ENCODE results near the gene PRCD.
"Not testable (repeated sequence)": the region's sequence is repeated elsewhere in the genome, so short reads cannot be mapped to it uniquely, and the experiment has no call there.

Gene PRCD

DNA sequence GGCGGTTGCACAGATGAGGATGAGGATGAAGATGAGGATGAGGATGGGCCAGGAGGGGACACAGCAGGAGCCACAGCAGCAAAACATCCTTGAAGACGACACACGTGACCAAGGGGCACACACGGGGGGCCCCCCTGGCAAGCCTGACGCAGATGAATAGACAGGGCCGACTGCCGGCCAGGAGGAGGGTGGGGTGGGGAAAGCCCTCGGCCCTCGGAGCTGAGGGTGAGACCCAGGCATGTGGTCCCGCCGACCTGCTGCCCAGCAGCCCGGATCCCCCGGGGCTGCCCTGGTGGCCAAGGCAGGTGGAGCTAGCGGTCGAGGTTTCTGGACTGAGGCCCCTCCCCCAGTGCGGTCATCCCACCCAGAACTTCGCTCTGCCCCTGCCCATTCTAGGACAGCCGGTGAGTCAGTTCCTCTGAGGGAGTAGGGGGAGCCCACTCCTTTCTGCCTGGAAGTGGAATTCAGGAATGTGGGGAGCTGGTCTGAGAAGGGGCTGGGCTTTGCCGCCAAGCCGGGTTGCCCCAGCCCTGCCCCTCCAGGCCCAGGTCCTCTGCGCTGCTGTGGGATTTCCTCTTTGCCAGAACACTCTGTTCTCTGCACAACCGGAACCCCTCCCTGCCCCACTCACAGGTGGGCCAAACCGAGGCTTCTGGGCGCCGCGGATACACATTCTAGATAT is 12.3 kb upstream of the PRCD start:
- no peak for DNase-seq (ENCODE audit: low spot score)

DNA sequence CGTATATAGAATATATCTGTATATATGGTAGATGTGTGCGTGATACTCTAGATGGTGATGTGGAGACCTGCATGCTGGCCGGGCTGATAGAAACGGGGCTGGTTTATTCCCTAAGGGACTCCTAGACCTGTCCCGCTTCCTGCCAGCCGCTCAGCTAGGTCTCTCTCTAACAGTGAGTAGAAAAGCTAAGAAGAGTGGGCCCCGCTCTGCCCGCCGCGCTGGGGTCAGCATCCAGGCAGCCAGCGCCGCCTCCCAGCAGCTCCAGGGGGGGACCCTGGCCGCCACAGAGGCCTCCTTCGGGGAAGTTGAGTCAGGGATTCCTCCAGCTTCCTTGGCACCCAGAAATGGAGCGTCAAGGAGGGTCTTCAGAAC is 11.7 kb upstream of the PRCD start:
- no peak for DNase-seq (ENCODE audit: low spot score)

DNA sequence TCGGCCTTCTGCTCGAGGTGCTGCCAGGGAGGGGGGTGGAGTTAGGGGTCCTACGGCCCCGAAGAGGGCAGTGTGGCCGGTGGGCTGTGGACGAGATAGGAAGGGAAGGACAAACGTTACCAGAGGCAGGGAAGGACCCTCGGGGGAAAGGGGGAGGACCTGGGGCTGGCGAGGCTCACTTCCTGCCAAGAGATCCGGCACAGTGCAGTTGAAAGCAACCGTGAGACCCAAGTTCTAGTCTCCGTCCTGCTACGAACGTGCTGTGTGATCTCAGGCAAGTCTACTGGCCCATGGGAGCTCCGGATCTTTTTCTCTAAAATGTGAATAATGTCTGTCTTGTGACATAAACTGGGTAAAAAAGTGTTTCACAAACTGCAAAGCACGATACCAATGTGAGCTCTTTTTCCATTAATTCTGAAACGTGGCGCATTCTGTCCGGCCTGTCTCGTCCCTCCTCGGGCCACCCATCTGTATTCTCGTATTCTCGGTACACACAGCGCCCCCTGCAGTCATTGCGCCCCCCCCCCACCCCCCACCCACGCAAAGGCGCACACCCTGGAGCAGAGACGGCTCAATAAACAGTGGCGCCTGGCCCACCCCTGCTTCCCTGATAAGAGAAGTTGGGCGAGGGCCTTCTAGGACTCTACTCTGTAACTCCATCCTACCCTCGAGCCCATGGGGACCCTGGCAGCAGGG is 11.2 kb upstream of the PRCD start:
- no peak for DNase-seq (ENCODE audit: low spot score)

DNA sequence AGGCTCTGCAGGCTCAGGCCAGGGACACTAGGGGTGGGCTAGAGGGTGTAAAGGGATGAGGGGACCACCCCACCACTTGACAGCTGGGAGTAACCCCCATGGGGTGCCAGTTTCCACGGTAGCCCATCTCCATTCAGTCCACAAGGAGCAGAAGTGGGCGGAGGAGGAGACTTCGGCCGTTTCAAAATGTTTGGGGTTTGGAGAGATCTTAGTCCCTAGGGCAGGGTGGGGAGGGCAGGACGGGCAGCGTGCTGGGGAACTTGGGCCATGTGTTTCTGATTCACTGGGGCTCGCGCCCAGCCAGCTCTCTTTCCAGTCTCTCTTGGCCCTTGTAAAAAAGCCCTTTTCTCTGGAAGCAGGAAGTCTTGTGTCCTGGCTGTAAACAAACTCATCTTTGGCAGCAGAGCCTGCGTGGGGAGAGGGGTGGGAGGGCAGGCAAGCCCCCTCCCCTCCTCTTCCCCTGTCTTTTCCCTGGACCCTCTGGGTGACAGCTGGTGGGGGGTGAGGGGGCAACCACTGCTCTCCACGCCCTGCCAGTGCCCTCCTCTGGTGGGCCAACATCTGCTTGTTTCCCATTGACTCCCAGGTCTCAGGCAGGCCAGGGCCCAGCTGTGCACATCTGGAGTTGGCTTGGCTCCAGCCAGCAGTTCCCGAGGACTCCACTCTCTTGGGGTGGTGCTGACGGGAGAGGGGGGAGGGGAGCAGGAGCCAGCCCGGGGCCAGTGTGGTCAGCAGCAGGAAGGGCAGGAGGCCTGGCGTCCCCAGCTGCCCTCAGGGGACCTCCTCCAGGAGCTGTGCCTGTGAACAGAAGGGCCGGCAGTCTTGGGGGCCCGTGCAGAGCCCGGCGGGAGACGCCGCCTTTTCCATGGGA is 10.4 kb upstream of the PRCD start:
- no peak for DNase-seq (ENCODE audit: low spot score)

DNA sequence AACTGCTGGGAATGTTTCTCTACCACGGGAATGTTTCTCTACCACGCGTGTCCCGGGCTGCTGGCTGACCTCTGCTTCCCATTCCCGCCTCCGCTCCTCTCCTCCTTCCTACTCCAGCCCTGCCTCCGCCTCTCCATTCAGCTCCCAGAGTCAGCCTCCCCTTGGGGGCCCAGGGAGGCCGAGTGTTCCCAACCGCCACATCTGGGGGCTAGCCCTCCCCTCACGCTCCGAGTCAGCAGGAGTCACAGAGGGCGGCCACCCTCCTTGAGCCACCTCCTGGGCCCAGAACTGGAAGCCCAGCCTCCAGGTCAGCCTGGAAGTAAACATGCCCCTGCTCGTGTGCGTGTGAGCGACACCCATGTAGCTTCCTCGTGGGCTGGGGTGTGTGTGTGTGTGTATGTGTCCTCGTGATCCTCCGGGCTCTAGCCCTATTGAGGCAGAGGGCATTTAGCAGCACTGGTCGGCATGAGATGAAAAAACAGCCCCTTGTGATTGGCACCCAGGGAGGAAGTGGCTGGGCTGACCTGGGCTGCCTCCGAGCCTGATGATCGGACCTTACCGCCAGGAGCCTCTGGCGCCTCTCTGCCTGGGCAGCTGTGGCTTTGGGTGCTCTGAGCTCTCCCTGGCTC is 9.6 kb upstream of the PRCD start:
- no peak for DNase-seq (ENCODE audit: low spot score)

DNA sequence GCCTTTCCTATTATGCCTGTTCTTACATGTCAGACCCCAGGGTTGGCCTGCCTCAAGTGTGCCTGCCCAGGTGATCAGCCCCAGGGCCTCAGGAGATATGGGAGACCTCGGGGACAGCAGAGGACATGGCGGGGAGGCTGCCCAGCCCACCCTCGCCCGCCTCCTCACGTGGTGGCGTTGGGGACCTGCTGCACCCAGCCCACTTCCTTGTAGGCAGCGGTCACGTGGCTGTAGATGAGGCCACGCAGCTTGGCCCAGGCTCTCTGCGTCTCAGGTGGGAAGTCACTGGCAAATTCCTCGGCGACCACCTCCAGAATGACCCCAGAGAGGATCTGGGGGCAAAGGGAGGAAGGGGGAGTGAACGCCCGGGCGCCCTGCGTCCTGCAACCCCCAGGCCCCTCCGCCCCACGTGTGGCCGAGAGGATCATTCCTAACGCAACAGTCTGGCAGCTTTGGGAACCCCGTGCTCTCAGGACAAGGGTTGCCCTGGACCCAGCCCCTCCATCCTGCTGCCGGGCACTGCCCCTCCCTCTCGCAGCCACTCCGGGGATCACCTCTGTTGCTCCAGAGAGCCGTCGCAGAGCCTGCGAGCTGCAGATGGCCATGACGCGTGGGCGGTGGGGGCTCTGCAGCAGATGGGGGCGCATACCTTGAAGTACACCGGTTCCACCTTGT is 8.9 kb upstream of the PRCD start:
- no peak for DNase-seq (ENCODE audit: low spot score)

DNA sequence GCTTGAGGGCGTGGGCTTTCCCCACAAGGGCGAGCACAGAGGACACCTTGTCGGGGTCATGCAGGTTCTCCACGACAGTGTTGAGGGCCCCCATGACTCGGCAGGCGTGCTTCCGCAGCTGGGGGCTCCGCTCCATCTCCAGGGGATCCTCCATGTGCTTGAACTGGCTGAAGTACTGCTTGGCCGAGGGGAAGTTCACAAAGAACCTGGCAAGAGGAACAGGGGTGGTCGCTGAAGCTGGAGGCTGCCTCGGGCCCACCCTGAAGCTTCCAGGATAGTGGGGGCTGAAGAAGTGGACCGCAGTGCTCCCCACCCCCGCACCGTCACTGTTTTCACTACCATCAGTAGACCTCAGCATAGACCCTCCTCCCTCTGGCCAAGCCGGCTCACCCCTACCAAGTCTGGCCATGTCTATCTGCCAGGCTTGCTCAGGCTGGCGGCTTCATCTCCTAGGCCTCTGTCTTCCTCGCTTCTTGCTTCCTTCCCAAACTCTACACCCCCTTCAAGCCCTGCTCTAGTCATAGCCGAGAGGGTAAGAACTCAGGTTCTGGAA is 8.3 kb upstream of the PRCD start:
- DNase-seq (ENCODE audit: low spot score) = no peak

DNA sequence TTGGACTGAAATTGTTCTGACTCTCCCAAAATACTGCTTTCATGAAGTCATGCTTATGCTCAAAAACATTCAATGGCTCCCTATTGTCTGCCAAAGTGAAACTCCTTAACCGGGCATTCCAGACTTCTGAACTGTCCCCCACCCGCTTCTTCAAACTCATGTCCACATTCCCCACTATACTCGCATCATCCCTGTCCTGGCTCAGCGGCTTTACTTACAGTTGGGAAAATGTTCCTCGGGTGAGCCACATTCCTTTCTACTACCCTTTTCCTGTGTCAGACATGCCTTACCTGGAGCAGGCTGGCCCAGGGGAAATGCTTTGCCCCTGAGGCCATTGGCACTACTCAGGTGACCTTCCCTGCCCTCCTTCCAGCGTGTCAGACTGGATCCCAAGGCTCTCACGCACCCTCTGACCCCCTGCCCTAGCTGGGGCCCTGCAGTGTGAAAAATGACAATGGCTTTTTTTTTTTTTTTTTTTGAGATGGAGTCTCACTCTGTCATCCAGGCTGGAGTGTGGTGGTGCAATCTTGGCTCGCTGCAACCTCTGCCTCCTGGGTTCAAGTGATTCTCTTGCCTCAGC is 7.7 kb upstream of the PRCD start:
- DNase-seq (ENCODE audit: low spot score) = no peak

DNA sequence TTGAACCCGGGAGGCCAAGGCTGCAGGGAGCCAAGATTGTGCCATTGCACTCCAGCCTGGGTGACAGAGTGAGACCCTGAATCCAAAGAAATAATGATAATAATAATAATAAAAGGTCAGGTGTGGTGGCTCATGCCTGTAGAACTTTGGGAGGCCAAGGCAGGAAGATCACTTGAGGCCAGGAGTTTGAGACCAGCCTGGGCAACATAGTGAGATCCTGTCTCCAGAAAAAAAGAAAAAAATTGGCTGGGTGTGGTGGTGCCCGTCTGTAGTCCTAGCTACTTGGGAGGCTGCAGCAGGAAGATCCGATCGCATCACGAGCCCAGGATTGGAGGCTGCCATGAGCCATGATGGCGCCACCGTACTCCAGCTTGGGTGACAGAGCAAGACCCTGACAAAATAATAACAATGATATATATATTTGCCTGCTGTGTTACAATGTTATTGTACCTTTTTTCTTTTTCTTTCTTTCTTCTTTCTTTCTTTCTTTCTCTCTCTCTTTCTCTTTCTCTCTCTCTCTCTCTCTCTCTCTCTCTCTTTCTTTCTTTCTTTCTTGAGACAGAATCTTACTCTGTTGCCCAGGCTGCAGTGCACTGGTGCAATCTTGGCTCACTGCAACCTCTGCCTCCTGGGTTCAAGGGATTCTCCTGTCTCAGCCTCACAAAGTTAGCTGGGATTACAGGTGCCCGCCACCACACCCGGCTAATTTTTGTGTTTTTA is 6.0 kb upstream of the PRCD start:
- DNase-seq (ENCODE audit: low spot score) = not testable (repeated sequence)

DNA sequence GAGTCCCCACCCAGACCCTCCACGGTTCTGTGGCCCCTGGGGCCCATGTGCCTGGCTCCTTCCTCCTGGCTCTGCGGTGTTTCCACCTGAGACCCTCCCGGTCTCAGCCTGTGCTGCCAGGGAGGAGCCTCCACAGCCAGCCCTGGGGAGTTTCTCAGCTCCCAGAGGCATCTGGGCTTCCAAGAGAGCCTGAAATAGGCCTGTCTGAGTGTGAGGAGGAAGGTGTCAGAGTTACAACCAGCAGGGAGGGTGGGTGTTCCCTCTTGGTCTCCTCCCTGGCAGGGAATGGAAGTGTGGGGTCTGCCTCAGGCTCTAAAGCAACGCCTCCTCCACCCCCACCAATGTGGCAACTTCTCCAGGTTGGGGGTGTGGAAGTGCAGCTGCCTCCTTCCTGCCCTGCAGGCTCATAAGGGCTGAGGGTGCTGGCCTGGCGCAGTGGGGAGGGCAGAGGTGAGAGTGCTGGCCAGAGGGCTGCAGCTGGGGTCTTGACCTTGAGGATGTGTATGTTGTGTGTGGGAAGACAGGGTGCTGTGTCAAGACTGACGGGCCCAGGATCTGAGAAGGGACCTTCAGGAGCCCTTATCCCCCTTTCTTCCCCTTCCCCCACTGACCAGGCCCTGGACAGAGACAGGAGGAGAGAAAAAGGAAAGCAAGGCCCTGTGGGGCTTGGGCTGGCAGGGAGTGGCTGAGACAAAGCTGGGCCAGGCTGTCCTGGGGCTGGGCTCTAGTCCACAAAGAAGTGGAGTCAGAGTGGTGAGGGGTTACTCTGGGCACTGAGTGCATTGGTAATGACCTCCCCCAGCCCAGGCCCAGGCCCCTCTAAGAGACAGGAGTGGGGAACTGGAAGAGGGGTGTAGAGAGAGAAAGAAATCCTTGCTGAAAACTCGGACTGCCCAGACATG is 4.8 kb upstream of the PRCD start:
- DNase-seq (ENCODE audit: low spot score) = no peak

DNA sequence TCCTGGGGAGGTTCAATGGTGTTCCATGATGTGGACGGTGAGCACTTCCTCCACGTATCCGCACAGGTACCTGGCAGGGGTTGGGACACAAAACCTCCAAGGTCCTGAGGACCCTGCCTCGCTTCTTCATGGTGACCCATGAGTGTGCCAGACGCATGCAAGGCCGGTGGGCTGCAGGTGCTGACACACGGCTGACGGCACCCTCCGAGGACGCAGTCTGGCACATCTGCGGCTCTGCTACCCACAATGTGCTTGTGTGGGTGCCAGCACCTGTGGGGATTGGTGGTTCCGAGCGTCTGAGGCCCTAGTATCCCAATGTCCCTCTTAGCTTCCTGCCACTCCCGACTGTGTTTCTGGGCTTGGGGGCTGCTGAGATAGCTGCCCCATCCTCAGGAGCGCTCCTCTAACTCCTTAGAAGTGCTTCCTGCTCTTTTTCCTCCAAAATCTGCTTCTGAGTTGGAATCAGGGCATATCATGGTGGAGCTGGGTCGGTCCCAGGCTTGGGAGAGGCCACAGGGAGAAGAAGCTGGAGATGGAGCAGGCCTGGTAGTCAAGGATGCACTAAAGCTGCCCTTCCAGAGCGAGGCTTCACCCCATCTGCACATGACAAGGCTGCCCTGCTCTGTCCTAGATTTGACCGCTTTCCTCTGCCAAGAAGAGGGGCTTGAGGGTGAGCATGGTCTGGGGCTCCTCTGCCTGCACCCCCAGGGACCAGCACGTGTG is 3.9 kb upstream of the PRCD start:
- no peak for DNase-seq (ENCODE audit: low spot score)

DNA sequence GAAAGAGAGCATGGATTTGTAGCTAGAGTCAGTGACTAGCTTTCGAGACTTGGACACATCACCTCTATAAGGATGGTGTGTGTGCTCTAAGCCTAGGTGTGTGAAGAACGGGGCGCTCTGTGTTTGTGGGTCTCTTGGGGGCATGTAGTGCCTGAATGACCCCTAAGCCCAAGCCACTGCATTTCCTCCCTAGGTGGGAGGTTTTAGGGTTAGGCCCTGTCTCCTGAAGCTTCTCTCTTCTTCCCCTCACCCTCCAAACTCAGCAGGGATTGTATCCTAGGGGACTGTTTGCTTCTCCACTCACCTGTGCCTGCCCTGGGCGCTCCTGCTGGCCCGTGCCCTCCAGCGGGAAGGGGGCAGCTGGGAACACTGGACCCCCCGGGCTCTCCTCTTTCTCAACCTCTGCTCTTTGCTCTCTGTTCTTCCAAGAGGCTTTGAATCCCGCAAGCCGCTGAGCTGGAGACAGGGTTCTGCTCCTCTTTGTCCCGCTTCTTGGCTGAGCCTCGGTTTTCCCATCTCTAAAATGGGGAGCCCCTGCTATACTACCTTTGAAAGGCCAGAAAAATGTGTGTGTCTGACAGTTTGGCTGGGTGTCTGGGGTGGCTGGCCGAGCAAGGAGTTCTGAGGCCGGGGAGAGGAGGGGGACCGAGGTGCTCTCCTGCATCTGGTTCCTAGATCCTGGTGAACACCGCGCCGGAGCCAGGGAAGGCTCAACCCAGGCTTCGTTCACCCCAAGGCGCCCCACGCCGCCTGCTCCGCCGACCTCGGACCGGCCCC is 3.1 kb upstream of the PRCD start:
- peak; percentile 35 for DNase-seq (ENCODE audit: low spot score)

DNA sequence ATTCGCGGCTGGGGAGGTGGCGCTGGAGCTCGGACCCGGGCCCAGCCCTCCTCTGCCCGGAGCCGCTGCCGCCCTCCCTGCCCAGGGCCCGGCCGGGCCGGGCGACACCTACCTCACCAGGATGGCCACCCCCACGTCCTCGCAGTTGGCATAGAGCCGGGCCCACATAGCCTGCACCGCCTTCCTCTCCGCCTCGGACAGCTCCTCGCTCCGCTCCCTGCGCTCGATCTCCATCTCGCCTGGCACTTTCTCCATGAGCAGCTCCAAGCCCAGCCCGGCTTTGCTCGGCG is 2.6 kb upstream of the PRCD start:
- DNase-seq (ENCODE audit: low spot score) = no peak

DNA sequence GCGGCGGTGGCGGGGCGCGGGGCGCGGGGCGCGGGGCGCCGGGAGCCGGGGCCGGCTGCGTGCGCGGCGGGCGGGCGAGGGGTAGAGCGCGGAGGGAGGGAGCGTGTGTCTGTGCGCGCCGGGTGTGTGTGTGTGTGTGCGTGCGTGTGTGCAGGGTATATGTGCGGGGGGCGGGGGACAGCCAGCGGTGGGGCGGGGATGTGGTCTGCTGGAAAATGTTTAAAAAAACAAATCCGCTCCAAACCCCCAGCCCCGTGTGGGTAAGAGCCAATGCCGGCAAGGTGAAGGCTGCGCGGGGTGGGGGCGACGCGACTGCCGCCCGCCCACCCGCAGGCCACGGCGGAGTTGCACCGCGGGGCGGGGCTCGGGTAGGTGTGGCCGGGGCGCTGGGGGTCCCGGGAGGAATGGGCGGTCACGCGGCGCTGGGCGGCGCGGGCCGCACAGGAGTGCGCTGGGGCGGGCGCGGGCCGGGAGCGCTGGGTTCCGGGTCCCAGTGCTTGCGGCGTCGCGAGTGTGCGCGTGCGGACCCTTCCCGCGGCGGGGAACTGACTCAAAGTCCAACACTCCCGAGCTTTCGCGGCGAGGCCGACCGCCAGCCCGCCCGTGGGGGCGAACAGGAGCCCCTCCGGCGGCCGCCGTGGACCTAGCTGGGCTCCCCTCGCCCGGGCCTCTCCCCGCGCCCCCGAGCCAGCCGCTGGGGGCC is 2.1 kb upstream of the PRCD start, which contains the start of gene CYGB:
Gene CYGB, minus strand, starts transcription at position 132 of the 703 bp plus-strand sequence. CDS start 167 bp downstream, outside the sequence.
- DNase-seq (ENCODE audit: low spot score) = peak; percentile 65

DNA sequence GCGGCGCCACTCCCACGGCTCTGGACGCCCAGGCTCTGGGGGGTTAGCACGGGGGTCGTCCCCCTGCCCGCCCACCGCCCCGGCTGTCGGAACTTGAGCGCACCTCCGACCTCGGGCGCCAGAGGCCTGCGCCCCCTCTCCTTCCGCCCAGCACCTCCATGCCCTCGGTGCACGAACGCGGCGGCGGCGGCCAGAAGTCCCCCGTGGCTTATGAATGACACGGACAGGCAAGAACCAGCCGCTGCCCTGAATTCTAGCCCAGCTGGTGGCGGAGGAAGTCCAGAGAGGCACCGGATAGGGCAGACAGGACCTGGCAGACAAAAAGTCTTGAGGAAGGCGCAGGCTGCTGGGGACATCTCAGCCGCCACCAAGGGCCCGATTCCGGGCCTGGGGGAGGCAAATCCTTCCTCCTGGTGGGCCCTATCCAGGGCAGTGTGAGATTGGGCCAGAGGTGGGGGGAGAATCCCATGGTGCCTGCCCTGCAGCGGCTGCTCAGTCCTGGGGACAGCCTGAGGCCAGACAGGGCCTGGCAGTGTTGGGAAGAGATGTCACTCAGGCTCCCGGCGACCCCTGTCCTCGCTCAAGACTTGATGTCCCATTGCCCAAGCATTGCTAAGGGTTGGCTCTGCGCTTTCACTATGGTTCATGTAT is 1.4 kb upstream of the PRCD start:
- DNase-seq (ENCODE audit: low spot score) = peak; percentile 41

DNA sequence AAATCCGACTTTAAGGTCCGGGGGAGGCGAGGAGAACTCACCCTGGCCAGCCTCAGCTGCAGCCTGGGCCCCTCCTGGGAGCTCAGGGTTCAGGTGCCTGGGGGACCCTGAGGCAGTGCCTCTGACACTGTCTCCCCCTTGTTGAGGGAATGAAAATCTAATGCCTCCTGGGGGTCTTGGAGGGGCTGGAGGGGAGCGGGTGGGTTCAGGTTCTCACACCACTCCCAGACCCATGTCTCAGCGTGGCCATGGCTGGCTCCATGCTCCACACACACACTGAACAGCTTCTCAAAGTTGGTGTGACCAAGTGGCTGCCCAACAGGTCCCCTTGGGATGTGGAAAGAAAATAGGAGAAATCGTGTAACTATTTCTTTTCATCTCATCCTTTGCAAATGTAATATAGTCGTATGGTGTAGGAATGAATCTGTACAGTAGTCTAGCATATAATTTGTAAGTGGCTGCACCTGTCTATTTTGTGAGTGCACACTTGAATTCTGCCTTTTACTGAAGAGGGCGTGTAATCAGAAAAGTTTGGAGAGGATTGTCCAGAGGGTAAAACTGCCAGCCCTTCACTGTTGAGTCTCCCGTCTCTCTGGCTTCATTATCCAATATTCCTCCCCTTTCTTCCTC is 788 bp upstream of the PRCD start:
- DNase-seq (ENCODE audit: low spot score) = peak; percentile 34

Measured in D341Med (cell line).